ENCODE measurements around the gene HSD11B1L. TPM values are rescaled to one million over a fixed set of nuclear protein-coding genes. Genes with fewer than 3 reads are reported as not detected.
A peak's percentile ranks its signal among the peaks of the same experiment; 100 is the strongest.
"Not testable (repeated sequence)": the region's sequence is repeated elsewhere in the genome, so short reads cannot be mapped to it uniquely, and the experiment has no call there.

HSD11B1L gene
- total RNA-seq, 2 donors from 2014 or later = 11.9 to 21.8 TPM

GRCh38 chr19:5687360-5688198 lies 6.8 kb downstream of the HSD11B1L start:
- DNase-seq (no peak), ATAC-seq (no peak)
- 54 to 57% methylated on average over 24 to 64 of the region's 76 CpGs for WGBS, 2 donors
- intact Hi-C loops (cut with DNase I) = no loop called here
- H3K36me3 ChIP-seq (replicated peaks in 1 of 2; ENCODE audit: insufficient read depth in 1 of 2, low read depth in 2 of 2) = peaks cover 0 to 1% of the 10 kb centered on the region in 2 donors
- no peak overlapping the region for H3K4me3 ChIP-seq
- TF ChIP-seq POLR2A (IDR thresholded peaks at IDR 0.05) = no peak
- peak in 1 of 7 experiments; percentile 4 for TF ChIP-seq CTCF (IDR thresholded peaks at IDR 0.05)
- no peaks in the 10 kb centered on the region for H3K9me3 ChIP-seq
- no peaks in the 10 kb centered on the region for H3K27me3 ChIP-seq
- H3K27ac ChIP-seq = peak overlapping the region; percentile 60 to 91 (median 76)
- H3K4me1 ChIP-seq = peaks cover 34% of the 10 kb centered on the region

DNA sequence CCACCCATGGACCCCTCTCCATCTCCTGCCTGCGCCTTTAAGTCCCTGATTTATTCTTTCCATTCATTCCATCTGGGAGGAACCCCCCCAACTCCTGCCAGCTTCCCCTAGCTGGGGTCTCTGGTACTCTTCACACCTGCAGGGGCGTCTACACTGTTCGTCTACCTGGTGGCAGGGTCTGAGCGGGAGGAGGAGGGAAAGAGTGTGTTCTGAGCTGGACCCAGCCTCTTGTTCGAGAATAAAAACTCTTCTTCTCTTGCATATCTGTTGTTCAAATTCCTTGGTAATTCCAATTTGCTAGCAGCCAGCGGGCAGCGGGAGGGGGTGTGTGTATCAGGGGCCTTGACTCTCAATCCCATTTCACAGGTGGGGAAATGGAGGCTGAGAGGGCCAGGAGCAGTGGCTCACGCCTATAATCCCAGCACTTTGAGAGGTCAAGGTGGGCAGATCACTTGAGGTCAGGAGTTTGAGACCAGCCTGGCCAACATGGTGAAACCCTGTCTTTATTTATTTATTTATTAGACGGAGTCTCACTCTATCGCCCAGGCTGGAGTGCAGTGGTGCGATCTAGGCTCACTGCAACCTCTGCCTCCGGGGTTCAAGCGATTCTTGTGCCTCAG lies 7.5 kb downstream of the HSD11B1L start:
- intact Hi-C loops (cut with DNase I); ATAC-seq; H3K27me3 ChIP-seq; DNase-seq; H3K4me3 ChIP-seq; H3K9me3 ChIP-seq; H3K36me3 ChIP-seq (replicated peaks in 1 of 2; ENCODE audit: insufficient read depth in 1 of 2, low read depth in 2 of 2); H3K27ac ChIP-seq: not testable (repeated sequence)
- 92 to 95% methylated on average over 12 to 13 of the region's 13 CpGs for WGBS, 2 donors
- H3K4me1 ChIP-seq = peaks cover 40% of the 10 kb centered on the region

GRCh38 chr19:5690125-5690954 lies 9.5 kb downstream of the HSD11B1L start, which contains the start of gene RPL36:
Gene RPL36, plus strand, starts transcription at chr19:5690295. Its CDS starts 213 bp downstream, at chr19:5690508.
- H3K4me1 ChIP-seq = peaks cover 40% of the 10 kb centered on the region
- DNase-seq = peak; percentile 98 to 99 (median 98)
- ATAC-seq = peak; percentile 77
- H3K9me3 ChIP-seq = no peaks in the 10 kb centered on the region
- WGBS, 2 donors = 0 to 5% methylated on average over 24 to 73 of the region's 73 CpGs
- H3K27me3 ChIP-seq = no peaks in the 10 kb centered on the region
- TF ChIP-seq CTCF (IDR thresholded peaks at IDR 0.05) (peak; percentile 91 to 100 (median 99)), POLR2A (IDR thresholded peaks at IDR 0.05) (peak; percentile 91 to 99 (median 98))
- peak within 1 kb of the TSS; percentile 88 to 94 (median 92) for H3K27ac ChIP-seq
- peaks cover 0 to 12% of the 10 kb centered on the region in 2 donors for H3K36me3 ChIP-seq (replicated peaks in 1 of 2; ENCODE audit: insufficient read depth in 1 of 2, low read depth in 2 of 2)
- intact Hi-C loops (cut with DNase I) = no loop called here
- H3K4me3 ChIP-seq = peak within 1 kb of the TSS; percentile 59 to 100

- Histone ChIP-seq H3K4me1 (peaks cover 39% of the 10 kb centered on the region), H3K9me3 (no peaks in the 10 kb centered on the region), H3K27me3 (no peaks in the 10 kb centered on the region), H3K4me3 (peak overlapping the region; percentile 59 to 100), H3K36me3 (replicated peaks in 1 of 2; ENCODE audit: insufficient read depth in 1 of 2, low read depth in 2 of 2) (peaks cover 0 to 12% of the 10 kb centered on the region in 2 donors), H3K27ac (peak overlapping the region; percentile 88 to 94 (median 92))
- DNase-seq (peak; percentile 63 to 74 (median 70)), ATAC-seq (no peak)
- 2 to 3% methylated on average over 15 to 54 of the region's 54 CpGs for WGBS, 2 donors
- intact Hi-C loops (cut with DNase I) = no loop called here
- no peak for TF ChIP-seq CTCF (IDR thresholded peaks at IDR 0.05)
These were observed 10.4 kb downstream of the HSD11B1L start for GRCh38 chr19:5690955-5691821.

All from body of pancreas (tissue), 4 donors.